Measurements from ENCODE around the gene ELMOD3. TPM values are rescaled to one million over a fixed set of nuclear protein-coding genes. Genes with fewer than 3 reads are reported as not detected.
"Not testable (repeated sequence)": the region's sequence is repeated elsewhere in the genome, so short reads cannot be mapped to it uniquely, and the experiment has no call there.

The ELMOD3 gene
- total RNA-seq, 4 donors from 2014 or later = 15.9 to 31.7 (median 25.0) TPM

- intact Hi-C loops (cut with DNase I; ENCODE audit: low total_unique reads) (loop anchor here (1.0 to 5.0 kb wide), 2 partner anchors 102 to 165 kb away; partner anchors contain the start of genes MAT2A and TMEM150A), in situ Hi-C loops (cut with MboI; ENCODE audit: low sequenced_read_pairs in 4 of 4) (no loop called here)
- H3K4me3 ChIP-seq = peak overlapping the region in 2 of 4 donors; percentile 38 to 51
- H3K4me1 ChIP-seq = peaks cover 28 to 54% of the 10 kb centered on the region in 2 donors
- no peaks in the 10 kb centered on the region for H3K9me3 ChIP-seq
- no peaks in the 10 kb centered on the region for H3K36me3 ChIP-seq
- H3K27me3 ChIP-seq = no peaks in the 10 kb centered on the region
- H3K27ac ChIP-seq = peak overlapping the region; percentile 85 to 98 (median 96)
- TF ChIP-seq POLR2A (IDR thresholded peaks at IDR 0.05) (no peak), CTCF (IDR thresholded peaks at IDR 0.05 in 4 of 5, conservative IDR thresholded peaks at IDR 0.05 in 1 of 5) (no peak)
- peak in 1 of 2 donors; percentile 1 for ATAC-seq
- DNase-seq = peak in 1 of 2 donors; percentile 30
Measured at GRCh38 chr2:85436836-85437487, 82.4 kb downstream of the ELMOD3 start.

GRCh38 chr2:85437488-85438200 lies 83.1 kb downstream of the ELMOD3 start:
- Histone ChIP-seq H3K36me3 (no peaks in the 10 kb centered on the region), H3K9me3 (no peaks in the 10 kb centered on the region), H3K27ac (peak overlapping the region; percentile 85 to 98 (median 96)), H3K4me3 (peak overlapping the region; percentile 38 to 54 (median 51)), H3K27me3 (no peaks in the 10 kb centered on the region), H3K4me1 (peaks cover 26 to 52% of the 10 kb centered on the region in 2 donors)
- DNase-seq (peak; percentile 77 to 85), ATAC-seq (peak; percentile 55 to 60)
- intact Hi-C loops (cut with DNase I; ENCODE audit: low total_unique reads) = loop anchor here (1.0 to 5.0 kb wide), 3 partner anchors 68 to 165 kb away; partner anchors contain the start of genes MAT2A and TMEM150A
- in situ Hi-C loops (cut with MboI; ENCODE audit: low sequenced_read_pairs in 4 of 4) = no loop called here
- peak; percentile 82 to 92 for TF ChIP-seq POLR2A (IDR thresholded peaks at IDR 0.05)
- peak in 1 of 5 experiments; percentile 19 for TF ChIP-seq CTCF (IDR thresholded peaks at IDR 0.05 in 4 of 5, conservative IDR thresholded peaks at IDR 0.05 in 1 of 5)

- ATAC-seq (peak; percentile 4 to 7), DNase-seq (peak in 1 of 2 donors; percentile 43)
- Histone ChIP-seq H3K27ac (peak overlapping the region; percentile 85 to 98 (median 96)), H3K4me3 (peak overlapping the region; percentile 32 to 54 (median 51)), H3K4me1 (peaks cover 18 to 44% of the 10 kb centered on the region in 2 donors), H3K36me3 (no peaks in the 10 kb centered on the region), H3K9me3 (no peaks in the 10 kb centered on the region), H3K27me3 (no peaks in the 10 kb centered on the region)
- TF ChIP-seq CTCF (IDR thresholded peaks at IDR 0.05 in 4 of 5, conservative IDR thresholded peaks at IDR 0.05 in 1 of 5) = no peak
- no peak for TF ChIP-seq POLR2A (IDR thresholded peaks at IDR 0.05)
- intact Hi-C loops (cut with DNase I; ENCODE audit: low total_unique reads) (loop anchor here (1.0 to 5.0 kb wide), 2 partner anchors 67 to 164 kb away; partner anchors contain the start of gene TMEM150A), in situ Hi-C loops (cut with MboI; ENCODE audit: low sequenced_read_pairs in 4 of 4) (no loop called here)
Measured at GRCh38 chr2:85438201-85439024, 83.8 kb downstream of the ELMOD3 start.

- ATAC-seq (no peak), DNase-seq (no peak)
- intact Hi-C loops (cut with DNase I; ENCODE audit: low total_unique reads) = loop anchor here (5.0 kb wide), 1 partner anchor 163 kb away; the partner anchor contains the start of gene TMEM150A
- H3K4me1 ChIP-seq = peaks cover 15 to 38% of the 10 kb centered on the region in 2 donors
- H3K27ac ChIP-seq = peak overlapping the region; percentile 85 to 98 (median 96)
- no peak for TF ChIP-seq POLR2A (IDR thresholded peaks at IDR 0.05)
- TF ChIP-seq CTCF (IDR thresholded peaks at IDR 0.05 in 4 of 5, conservative IDR thresholded peaks at IDR 0.05 in 1 of 5) = no peak
- no peak overlapping the region for H3K4me3 ChIP-seq
- in situ Hi-C loops (cut with MboI; ENCODE audit: low sequenced_read_pairs in 4 of 4) = no loop called here
- no peaks in the 10 kb centered on the region for H3K27me3 ChIP-seq
- H3K9me3 ChIP-seq = no peaks in the 10 kb centered on the region
- H3K36me3 ChIP-seq = no peaks in the 10 kb centered on the region
Measured at GRCh38 chr2:85439025-85439472, 84.5 kb downstream of the ELMOD3 start.

GRCh38 chr2:85439569-85439968 lies 85.0 kb downstream of the ELMOD3 start:
- ATAC-seq; H3K27me3 ChIP-seq; H3K4me3 ChIP-seq; in situ Hi-C loops (cut with MboI; ENCODE audit: low sequenced_read_pairs in 4 of 4); H3K36me3 ChIP-seq; H3K9me3 ChIP-seq; DNase-seq: not testable (repeated sequence)
- H3K27ac ChIP-seq = peak overlapping the region in 1 of 4 donors; percentile 98
- intact Hi-C loops (cut with DNase I; ENCODE audit: low total_unique reads) = loop anchor here (5.0 kb wide), 1 partner anchor 163 kb away; the partner anchor contains the start of gene TMEM150A
- peaks cover 15 to 33% of the 10 kb centered on the region in 2 donors for H3K4me1 ChIP-seq
